ENCODE data around the gene ANGPT4.

The ANGPT4 gene

DNA sequence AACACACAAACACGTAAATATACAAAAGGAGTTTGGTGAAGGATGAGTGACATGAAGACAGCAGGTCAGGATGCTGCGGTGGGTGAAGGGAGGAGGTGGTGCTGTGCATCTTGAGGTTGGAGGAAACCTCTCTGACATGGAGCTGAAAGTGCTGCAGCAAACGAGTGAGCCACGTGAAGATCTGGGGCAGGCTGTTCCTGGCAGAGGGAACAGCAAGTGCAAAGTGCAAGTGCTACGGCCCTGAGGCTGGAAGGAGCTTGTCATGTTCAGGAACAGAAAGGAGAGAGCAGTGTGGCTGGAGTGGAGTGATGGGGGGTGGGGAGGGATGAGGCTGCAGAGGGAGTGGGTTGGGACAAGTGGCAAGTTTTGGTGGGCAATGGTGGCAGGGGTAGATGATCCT, 24.8 kb upstream of the ANGPT4 start:
- no peak for DNase-seq (ENCODE audit: low read depth)

DNA sequence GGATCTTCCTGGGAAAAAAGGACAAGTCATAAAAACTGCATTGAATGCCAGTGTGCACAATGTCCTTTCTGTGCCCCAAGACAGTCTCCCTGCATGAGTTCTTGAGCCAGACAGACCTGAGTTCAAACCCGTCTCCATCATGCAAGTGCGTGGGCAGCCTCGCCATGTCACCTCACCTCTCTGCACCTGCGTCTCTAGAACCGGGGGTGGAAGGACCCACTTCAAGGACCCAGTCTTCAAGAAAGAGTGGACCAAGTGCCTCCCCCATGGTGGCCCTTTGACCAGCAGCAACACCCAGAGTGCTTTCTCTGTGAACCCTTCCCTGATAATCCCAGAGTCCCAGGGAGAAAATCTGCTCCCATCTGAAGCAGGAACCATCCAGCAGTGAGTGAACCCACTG, 23.5 kb upstream of the ANGPT4 start:
- DNase-seq (ENCODE audit: low read depth): no peak

DNA sequence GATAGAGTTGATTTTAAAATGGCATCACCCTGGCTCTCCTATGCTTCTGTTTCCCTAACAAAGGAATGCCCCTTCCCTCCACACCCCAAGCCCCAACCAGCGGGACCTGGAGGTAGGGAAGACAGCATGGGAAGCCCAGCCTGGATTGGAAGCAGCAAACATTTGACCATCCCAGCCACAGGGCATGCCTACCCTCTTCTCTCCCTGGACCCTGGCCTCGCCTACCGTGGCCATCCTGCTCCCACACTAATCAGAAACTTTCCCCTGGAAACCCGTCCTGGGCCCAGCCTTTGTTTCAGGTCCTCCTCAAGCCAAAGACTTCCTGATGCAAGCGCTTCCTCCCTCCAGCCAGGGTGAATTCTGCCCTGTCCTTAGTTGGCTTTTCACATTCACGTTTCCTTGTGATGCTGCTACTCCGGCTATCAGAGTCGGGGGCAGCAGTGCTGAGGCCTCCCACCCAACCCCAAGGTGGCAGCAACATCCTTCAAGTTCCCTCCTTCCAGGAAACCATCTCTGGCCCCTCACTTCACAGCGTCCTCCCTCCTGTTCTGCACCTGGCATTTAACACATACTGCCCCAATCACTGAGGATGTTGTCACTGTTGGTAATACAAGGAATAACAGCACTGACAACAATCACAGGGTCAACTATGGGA, 18.2 kb upstream of the ANGPT4 start:
- DNase-seq (ENCODE audit: low read depth): no peak

DNA sequence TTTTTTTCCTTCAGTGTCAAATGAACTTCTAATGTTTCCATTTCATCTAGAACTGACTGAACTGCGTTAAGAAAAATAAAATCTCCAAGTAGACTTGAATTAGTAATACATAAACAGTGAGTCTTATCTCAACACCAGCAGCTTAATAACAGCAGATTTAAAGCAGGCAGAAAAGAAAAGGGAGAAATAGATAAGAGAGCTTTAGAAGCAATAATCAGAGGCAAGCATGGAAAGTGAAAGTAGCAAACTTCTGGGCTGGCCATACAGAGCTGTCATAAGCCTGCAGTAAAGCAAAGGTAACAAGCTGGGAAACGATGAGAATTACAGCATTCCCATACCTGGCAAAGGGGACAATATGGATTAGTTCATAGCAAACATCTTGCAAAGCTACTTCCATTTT, 16.9 kb upstream of the ANGPT4 start:
- DNase-seq (ENCODE audit: low read depth): no peak

DNA sequence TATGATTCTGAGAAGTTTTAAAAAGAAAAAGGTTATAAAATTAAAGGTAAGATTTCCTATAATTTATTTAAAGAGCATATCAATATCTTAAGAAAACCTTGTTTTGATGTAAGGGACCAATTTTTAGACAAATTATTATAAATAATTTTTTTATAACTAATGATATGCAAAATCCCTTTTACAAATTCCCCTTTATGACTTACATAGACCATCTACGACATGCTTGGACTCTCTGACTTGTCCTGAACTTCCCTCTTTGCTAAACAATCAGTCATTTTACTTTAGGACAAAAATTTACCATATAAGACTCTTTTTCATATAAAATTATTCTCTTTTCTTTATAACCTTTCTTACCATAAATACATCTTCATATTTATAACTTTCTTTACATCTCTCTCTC, 15.3 kb upstream of the ANGPT4 start:
- no peak for DNase-seq (ENCODE audit: low read depth)

DNA sequence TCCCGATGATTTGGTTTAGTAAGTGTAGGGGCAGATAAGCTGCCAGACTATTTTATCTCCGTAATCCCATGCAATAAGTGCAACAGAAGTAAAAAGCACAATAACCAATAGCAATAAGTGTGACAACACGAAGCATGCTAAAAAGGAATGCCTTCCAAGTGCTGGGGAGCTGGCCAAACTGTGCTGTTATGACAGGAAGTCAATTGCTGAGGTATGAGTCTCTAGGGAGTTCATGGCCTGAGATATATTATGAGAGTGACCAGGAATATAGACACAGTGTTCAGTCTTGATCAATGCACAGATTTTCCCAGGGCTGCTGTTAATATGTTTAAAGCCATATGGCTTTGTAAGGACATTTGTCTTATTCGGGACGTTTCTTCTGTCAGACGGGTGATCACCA, 10.5 kb upstream of the ANGPT4 start:
- no peak for DNase-seq (ENCODE audit: low read depth)

DNA sequence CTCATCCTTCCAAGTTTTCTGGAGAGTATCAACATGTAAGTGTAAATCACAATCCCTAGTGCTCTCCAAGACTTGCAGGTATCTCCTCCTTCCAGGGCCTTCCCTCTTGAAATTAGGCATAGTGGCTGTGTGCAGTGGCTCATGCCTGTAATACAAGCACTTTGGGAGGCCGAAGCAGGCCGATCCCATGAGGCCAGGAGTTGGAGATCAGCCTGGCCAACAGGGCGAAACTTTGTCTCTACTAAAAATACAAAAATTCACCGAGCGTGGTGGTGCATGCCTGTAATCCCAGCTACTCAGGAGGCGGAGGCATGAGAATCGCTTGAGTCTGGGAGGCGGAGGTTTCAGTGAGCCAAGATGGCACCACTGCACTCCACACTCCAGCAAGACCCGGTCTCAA, 9.4 kb upstream of the ANGPT4 start:
- no peak for DNase-seq (ENCODE audit: low read depth)

DNA sequence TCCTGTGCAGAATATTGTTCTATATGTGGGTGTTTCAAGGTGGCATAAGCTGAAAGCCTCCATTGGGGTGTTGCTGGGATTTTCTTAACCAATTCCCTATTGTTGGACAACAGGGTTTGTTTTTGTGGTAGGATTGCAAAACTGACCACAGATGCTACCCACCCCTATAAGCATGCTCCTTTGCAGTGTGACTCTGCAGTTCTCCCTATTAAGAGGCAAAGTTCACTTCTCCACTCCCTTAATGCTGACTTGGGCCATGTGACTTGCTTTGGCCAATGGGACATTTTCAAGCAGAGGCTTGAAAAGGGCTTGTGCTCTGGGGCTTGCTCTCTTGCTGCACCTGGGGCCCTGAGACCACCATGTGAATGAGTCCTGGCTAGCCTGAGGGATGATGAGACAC, 8.5 kb upstream of the ANGPT4 start:
- no peak for DNase-seq (ENCODE audit: low read depth)

DNA sequence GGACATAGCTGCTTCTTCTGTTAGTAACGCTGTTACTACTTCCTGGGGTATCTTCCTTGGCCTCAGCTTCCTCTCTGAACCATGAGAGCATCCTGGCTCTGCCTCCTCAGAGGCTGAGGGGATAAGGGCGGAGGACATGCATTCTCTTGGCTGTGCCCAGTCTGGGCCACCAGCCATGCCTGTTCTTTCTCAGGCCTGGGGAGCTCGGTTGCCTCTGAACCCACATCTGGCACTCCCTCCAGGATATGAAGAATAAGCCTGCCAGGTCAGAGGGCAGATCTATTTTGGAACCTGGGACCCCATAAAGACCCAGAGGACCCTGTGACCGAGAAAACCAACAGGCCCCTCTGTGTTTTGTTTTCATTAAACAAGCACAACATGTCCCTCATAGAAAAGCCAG, 6.6 kb upstream of the ANGPT4 start:
- no peak for DNase-seq (ENCODE audit: low read depth)

DNA sequence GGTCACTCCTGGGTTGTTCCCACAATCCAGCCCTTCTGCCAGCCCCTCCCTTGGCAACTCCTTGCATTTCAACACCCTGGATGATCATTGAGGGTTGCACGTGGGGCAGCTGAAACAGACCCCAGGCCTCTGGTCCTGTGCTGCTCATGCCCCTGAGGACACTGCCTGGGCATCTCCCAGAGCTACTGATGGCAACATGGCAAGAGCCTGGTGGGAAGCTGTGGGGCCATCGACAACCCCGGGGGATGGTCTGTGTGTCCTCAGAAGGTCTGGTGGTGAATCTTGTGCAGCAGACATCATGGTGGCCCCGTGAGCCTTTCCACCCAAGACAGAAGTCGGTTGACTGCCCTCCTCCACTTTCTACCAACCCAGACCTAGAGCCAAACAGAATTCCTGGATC, 4.9 kb upstream of the ANGPT4 start:
- DNase-seq (ENCODE audit: low read depth): no peak

DNA sequence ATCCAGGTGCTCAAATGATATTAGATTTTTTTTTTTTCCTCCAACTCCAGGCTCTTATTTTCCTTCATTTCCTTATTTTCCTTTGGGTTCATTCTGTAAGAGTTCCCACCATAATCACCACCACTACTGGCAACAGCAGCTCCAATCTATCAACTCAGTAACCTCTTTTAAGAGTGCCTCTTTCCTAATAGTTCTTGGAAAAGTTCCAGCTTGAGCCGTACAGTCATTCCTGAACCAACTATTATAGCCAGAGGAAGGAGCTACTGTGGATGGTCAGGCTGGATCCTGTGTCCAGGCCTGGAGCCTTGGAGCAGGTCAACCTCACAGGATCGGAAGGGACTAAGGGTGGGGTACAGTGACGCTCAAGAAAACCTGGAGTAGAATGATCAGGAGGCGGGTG, 4.2 kb upstream of the ANGPT4 start:
- no peak for DNase-seq (ENCODE audit: low read depth)

DNA sequence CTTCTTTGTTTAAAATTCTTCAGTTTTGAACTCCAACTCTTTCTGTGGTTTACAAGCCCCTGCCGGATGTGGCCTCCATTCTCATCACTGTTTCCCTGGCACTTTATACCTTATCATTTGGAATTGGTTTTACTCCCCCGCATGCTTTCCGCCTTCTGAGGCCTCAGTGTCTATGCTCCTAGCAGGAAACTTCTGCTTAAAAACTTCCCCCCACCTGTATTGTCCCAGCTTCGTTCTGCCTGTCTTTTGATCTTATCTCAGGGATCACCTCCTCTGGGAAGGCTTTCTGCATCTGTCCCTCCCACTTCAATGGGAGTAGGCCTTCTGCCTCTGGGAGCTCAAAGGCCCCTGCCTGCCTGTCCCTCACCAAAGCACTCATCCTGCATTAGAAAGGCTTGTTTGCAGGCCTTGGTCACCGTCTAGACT, 3.4 kb upstream of the ANGPT4 start:
- no peak for DNase-seq (ENCODE audit: low read depth)

DNA sequence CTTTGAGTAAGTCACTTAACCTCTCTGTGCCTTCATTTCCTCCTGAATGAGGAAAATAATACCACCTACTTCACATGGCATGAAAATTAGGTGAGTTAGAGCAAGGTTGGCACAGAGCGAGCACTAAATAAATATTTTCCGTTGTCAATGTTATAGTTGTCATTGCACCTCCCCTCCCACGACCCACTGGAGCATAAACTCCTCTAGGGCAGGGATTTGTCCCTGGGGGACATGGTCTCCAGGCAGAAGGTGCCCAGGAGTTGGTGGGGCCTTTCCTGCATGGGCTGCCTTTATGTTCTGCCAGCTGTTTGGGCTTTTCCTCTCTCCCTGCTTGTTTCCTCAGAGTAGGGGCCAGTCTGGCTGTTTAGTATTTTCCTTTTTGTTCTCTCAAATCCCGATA, 1.3 kb upstream of the ANGPT4 start:
- DNase-seq (ENCODE audit: low read depth): no peak

DNA sequence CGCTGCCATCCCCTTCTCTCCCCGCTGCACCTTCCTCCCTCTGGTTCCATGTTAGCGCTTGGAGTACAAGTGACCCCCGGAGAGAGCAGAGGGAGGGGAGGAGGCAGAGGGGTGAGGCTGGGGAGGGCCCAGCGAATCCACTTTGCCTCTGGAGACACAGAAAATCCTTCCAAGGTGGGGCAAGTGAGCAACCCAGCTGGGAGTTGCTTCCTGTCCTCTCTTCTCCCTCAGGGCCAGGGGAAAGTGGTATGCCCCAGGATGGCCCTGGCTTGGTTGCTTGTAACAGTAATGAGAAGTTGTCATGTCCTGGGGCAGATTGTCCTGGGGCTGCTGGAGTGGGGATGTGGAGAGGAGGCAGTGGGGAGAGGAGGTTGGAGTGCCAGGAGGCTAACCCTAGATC, 691 bp upstream of the ANGPT4 start:
- no peak for DNase-seq (ENCODE audit: low read depth)

DNA sequence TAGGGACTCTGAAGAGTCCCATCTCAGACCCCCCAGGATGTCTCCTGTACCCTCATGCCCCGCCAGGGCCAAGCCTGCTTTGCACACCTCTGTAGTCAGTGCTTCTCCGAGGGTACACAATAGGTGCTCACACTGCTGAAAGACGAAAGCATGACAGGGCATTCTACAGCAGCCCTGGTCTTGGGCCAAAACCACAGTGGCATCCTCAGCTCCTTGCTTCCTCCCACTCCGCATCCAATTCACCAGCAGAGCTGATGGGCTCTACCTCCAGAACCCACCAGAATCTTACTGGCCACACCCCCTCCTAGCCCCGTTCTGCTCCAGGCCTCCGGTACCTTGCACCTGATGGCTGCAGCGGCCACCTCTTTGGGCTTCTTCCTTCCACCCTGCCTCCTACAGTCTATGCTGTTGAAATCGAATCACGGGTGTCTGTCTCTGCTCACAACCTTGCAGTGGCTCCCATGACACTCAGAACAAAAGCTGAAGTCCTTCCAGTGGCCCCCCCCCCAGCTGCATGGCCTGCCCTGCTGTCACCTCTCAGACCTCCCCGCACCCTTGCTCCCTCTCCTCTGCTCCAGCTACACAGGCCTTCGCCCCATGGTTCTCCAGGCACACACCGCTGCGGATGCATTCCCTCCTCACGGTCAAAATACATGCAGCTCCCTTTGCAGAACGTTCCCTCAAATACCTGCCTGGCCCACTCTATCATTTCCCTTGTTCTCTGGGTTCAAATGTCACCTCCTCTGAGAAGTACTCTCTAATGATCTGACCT, 1.2 kb downstream of the ANGPT4 start:
- DNase-seq (ENCODE audit: low read depth): no peak

DNA sequence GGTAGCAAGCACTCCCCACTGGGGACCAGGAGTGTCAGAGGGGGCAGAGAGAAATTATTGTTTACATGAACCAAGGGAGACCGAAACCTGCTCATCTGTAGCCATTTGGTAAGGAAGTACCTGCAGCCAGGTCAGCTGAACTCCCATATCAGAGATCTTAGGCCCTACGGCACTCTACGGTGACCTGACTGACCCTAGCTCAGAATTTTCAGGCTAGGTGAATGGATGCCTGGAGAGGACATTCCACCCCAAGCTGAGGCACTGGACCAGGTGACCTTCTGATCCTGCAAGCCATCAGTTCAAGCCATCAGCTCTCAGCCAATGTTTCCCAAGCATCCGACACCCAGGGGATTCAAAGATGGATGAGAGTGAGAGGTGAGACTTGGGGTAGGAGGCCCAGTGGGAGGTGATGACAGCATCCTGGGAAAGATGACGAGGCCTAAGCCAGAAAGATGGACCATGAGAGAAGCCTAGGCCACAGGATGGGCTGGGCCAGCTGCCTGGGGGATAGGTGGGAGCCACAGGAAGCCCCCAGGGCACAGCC, 2.8 kb downstream of the ANGPT4 start:
- no peak for DNase-seq (ENCODE audit: low read depth)

DNA sequence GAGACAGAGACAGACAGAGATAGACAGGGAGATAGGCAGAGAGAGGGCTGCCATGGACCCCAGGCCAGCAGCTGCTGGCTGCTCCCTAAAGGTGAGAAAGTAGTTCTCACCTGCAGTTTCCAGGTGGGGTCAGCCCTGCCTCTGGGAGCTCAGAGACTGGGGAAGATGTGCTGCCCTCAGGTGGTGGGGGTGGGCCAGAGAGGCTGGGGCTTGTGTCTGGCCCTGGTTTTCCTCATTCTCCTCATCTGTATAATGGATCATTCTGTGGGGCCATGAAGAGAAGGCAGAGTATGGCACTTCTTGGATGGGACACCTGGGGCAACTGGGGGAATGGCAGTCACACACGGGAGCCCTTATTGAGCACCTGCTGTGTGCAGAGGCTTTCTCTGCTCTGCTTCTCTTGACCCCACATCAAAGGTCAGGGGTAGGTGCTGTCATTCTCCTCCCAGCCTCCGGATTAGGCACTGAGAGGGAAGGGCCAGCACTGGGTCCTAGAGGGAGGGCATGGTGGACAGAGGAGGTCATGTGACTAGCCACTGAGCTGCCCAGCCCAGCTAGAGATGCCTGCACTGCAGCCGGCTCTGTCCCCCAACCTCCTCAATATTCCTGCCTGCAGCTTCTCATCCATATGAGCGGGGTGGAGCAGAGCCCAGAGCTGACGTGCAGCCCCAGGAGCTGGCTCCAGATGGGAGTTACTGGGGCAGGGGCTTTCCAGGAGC, 4.1 kb downstream of the ANGPT4 start:
- DNase-seq (ENCODE audit: low read depth): no peak

DNA sequence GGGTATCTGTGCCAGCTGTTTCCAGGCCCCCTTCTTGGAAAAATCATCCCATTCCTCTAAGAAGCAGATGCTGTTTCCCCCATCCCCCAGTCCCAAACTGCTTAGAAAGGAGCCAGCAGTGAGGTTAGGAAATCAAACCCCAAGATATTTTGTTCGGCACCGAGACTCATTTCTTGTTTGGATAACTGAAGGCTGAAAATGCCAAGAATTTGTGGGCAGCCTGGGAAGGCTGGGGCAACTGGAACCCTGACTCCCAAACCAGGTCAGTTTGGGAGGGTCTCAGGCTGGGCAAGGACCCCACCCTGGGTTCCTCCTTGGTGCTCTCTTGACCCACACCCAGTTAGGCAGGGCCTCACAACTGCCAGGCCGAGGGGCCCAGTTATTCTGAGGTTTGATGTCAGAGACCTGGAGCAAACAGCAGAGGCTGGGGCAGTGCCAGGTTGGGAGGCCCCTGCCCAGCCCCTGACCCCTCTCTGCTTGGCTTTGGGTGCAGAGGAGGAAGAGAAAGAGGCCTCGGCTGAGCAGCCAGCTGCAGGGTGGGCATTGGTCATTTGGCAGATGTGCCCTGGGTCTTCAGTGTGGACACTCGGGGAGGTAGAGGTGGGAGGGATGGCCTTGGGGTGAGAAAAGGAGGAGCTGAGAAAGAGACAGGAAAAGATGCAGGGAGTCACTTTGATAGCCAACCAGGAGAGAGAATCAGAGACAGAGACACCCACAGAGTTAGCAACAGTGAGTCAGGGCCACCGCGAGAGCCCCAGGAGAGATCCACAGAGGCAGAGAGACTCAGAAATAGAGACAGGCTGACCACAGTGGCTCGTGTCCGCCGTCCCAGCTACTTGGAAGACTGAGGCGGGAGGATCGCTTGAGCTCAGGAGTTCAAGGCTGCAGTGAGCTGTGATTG, 5.0 kb downstream of the ANGPT4 start:
- no peak for DNase-seq (ENCODE audit: low read depth)

DNA sequence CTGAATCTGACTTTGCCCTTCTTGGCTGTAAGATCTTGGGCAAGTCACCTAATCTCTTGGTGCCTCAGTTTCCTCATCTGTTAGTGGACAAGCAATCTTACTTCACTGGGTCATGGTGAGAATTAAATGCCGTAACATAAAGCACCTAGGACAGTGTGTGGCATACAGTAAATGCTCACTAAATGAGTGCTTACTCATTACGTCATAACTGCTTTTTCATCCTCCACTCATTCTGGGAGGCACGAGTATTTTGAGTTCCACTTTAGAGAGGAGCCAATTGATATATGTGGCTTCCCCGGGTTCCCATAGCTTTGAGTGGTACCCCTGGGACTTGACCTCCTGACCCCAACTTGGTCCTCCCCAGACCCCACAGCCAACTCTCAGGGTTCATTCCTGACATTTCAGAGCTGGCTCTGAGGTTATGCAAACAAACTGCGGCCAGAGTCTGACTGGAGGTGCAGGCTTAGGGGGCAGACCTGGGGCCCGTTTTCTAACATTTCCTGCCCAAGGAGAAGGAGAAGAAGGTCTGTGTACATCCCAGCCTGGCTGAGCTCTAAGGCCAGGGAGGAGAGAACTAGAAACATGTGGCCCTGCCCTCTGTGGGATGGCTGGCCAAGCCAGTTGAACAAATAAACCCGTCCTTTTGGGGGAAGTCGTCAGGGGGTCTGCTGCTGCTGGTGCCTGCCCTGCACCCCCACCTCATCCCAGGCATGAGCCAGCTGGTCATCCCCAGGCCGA, 5.8 kb downstream of the ANGPT4 start:
- no peak for DNase-seq (ENCODE audit: low read depth)

DNA sequence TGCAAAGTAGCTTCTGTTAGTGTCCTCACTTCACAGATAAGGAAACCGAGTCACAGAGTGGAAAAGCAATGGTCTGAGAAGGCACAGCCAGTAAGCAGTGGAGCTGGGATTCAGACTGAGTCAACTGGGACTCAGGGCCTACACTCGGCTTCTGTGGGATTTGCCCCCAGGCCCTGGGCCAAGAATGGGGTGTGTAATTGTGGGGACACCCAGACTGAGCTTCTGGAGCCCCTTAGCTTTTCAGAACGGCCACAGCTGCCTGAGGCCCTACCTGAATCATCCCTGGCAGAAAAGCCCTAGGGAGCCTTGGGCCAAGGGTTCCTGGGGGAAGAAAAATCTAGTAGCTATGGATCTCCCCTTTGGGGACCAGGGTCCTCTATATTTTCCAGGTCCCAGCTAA, 6.5 kb downstream of the ANGPT4 start:
- DNase-seq (ENCODE audit: low read depth): no peak

DNA sequence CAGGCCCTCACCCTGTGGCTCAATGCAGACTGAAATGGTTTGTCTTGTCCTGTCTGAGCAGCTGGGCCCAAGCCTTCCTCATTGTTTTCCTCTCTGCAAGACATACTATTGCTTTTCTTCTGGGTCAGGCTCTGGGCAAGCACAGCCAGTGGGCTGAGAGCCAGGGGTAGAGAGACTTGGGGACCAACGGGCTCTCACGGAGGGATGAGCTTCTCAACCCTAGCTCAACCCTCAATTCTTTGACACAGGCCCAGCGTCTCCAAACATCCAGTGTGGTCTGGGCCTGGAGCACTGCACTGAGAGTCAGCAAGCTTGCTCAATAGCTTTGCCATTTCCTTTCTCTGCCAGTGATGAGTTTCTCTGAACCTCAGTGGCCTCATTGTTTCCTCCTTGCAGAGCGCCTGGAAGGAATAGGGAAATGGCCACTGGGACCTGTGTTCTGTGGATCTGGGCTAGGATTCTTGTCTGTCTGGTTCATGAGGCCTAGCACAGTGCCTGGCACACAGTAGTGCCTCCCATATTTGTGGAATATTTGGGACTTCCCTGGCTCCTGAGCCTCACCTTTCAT, 9.3 kb downstream of the ANGPT4 start:
- DNase-seq (ENCODE audit: low read depth): no peak
